Measurements from ENCODE around the gene PRIMA1.

The PRIMA1 gene

DNA sequence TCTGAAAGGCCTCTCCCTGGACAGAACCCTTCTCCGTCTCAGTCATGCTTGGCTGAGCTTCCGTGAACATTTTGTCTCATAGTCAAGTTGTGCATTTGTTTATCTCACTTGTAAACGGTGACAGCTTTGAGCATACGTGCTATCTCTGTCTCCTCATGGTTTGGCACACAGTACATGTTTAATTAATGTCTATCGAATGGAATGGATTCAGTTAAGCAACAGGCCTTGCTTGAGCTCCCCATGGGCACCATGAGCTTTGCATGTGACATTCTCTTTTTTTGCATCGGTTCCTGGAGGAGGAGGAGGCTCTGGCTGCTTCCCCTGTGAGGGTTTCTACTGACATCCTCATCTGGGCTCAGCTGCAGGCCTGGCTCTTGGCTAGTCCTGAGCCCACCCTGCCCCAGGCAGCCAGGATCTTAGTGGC, 80.0 kb downstream of the PRIMA1 start:
- DNase-seq = no peak

- DNase-seq = no peak
These were observed 80.8 kb downstream of the PRIMA1 start for GRCh38 chr14:93707475-93707874.

GRCh38 chr14:93706360-93706955, 81.8 kb downstream of the PRIMA1 start:
- DNase-seq = no peak

- no peak for DNase-seq
These were observed 82.7 kb downstream of the PRIMA1 start for GRCh38 chr14:93705513-93706156.

DNA sequence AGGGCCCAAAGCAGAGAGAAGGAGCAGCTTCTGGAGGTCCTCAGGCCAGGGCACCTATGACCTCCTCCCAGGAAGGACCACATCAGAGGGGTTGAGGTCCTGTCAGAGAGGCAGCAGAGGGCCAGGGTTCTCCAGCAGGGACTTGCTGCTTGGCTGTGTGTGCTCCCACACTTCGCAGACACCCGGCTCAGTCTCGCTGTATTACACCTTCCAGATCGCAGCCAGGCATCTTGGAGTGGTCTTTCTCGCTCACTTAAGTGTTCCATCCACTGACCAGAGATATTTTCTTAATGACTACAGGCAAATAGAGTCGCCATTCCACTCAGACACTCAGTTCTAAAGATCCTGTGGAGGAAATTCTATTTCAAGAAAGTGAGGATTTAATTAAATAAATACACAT, 84.3 kb downstream of the PRIMA1 start:
- no peak for DNase-seq

GRCh38 chr14:93702946-93703345, 85.3 kb downstream of the PRIMA1 start:
- DNase-seq = no peak

- DNase-seq = no peak
These were observed 86.7 kb downstream of the PRIMA1 start for GRCh38 chr14:93701562-93701961.

- DNase-seq = no peak
These were observed 87.4 kb downstream of the PRIMA1 start for GRCh38 chr14:93700928-93701327.

DNA sequence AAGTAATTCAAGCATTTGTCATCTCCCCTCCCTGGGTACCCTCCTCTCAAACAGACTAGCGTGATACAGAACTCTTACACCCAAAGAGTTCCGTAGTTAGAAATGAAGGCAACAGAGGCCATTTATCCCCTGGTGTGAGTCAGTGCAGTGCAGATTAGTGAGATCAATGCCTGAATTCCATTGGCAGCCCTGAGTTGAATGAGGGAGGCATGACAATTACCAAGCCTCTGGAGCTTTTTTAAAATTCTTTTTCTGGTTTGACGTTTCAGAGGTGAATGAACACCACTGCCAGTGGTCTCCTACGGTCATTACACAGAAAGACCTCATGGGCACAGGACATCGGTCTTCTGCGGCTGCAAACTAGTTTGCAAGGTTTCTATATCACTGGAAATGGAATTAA, 94.4 kb downstream of the PRIMA1 start:
- DNase-seq = no peak

- no peak for DNase-seq
These were observed 97.1 kb downstream of the PRIMA1 start for GRCh38 chr14:93691042-93691780.

DNA sequence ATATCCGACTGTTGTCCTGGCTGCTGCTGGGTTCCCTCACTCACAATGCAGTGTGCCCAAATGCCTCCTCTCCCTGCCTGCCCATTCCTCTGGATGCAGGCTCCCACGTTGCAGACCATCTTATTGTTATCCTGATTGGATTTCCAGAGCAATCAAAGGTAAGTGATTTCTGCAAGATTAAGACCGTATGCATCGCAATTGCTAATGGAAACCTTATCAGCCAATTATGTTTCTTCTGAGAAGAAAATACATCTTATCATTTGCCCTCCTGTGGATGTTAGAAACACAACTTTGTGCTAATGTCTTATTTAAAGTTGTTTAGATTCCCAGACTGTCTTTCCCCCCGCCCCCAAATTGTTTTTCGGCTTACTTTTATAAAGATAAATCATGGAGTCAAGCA, 98.1 kb downstream of the PRIMA1 start:
- no peak for DNase-seq

DNA sequence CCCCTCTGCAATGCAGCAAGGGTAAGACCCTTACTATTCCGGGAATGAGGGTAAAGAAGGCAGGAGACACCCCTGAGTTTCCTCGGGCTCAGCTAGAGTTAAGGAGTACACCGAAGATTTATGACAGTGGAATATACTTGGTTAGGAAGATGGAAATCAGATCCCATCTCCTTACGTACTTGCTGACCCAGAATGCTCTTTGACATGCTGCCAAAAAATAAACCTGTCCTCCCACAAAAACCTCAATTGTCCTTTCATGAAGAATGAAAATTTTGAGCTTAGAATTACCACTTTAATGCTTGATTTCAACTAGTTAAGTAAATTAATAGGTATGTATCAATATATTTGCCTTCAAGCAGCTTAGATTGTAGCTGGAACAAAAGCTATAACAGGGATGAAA, 99.5 kb downstream of the PRIMA1 start:
- DNase-seq = no peak

DNA sequence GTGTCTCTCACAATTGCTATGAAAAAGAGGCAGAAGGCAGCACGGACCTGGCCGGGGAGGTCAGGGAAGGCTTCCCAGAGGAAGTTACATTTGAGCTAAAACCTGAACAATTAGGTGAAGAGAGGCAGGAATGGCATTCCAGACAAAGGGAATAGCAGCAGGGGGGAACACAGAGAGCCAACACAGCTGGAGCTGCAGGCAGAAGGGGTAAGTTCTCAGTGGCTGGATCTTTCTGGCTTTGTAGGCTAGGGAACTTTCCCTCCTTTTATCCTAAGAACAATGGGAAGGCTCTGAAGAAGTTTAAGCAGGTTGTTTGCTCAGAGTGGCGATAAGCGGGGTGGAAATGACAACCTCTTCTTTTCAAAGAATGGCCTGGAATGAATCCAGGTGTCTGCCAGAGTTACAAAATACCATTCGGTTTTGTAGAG, 100.0 kb downstream of the PRIMA1 start:
- no peak for DNase-seq

DNA sequence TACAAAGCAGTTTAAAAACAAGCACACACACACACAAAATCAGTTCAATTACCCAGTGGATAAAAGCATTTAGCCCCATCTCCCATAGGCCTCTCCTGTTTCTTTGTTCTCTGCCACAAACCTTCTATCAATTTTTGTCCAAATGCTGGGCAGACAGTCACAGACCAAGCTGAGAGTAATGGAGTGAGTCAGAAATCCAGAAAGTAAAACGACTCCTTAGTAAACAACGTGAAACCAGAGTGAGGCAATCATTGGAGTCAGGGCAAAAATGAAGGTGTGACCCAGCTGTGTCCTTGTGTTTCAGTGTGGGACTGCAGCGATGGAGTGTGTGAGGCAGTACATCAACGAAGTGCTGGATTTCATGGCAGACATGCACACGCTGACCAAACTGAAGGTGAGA, 102.0 kb downstream of the PRIMA1 start:
- no peak for DNase-seq

- no peak for DNase-seq
These were observed 103.0 kb downstream of the PRIMA1 start for GRCh38 chr14:93685121-93685895.

DNA sequence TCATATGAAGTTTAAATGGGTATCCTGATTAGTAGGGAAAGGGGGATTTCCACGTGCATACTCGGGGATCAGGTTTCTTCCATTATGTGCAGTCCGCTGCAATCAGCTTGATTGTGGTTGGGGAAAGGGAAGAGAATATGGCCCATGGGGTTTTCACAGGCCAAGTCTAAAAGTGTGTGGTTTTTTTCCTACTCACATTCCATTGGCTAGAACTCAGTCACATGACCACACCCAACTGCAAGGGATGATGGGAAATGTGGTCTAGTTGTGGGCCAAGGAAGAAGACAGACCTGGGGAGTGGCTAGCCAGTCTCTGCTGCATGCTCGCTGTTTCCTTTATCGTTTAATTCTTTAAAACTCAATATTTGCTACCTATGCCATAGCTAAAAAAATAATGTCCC, 105.1 kb downstream of the PRIMA1 start:
- no peak for DNase-seq

DNA sequence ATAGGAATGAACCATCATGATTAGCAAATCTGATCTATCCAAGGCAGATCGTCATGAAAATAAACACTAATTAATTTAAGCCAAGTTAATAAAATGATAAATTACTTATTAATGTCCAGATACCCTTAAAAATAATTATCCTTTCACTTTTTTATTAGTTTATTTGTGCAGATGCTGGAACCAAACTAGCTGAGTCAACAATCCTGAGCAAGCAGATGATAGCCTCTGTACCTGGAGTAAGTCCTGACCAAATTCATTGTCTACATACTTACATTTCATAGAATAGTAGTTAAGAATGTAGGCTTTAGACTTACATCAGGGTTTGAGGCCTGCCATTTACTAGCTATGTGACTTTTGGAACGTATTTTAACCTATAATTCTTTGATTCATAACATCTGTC, 105.8 kb downstream of the PRIMA1 start:
- no peak for DNase-seq

- DNase-seq = no peak
These were observed 111.8 kb downstream of the PRIMA1 start for GRCh38 chr14:93676416-93676958.

GRCh38 chr14:93675651-93676050, 112.6 kb downstream of the PRIMA1 start:
- no peak for DNase-seq

DNA sequence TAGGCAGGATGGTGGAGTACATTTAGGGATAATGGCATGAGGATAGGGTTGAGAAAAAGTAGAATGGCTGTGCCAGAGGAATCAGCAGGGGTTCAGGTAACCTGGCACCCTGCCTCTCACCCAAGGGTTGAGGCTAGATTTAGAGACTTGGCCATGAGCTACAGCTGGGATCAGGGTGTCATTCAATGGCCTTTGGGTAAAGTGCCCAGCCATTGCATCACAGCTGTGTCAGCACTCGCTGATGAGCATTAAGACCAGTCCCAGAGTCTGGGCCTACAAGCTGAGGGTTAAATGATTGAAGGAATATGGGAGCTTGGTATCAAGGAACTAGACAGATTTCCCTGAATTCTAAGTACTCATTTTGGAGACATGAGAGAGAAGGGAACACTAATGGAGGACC, 113.9 kb downstream of the PRIMA1 start:
- DNase-seq = no peak

DNA sequence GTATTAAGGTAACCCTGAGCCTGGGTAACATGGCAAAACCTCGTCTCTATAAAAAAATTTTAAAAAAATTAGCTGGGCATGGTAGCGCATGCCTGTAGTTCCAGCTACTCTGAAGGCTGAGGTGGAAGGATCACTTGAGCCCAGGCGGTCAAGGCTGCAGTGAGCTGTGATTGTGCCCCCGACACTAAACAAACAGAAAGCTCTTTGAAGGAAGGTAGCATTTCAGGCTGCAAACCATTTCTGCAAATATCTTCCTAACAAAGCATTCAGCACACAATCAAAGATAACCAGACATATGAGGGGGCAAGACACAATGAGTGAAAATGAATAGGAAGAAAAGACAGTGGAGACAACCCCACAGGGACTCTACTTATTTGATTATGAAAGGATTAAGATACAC, 118.7 kb downstream of the PRIMA1 start:
- no peak for DNase-seq

Measured in stimulated activated CD4-positive, alpha-beta T cell treated with anti-CD3 and anti-CD28 coated beads, Interleukin-4, amount 100 ng/mL, for 1 hour (primary cell).